DMS53 (cell line): Measurements from ENCODE around the gene TLX1.

Source experiments
- DNase-seq: peaks from one replicate; lab custom pipeline; 2025; lab: John Stamatoyannopoulos, UW

The TLX1 gene

DNA sequence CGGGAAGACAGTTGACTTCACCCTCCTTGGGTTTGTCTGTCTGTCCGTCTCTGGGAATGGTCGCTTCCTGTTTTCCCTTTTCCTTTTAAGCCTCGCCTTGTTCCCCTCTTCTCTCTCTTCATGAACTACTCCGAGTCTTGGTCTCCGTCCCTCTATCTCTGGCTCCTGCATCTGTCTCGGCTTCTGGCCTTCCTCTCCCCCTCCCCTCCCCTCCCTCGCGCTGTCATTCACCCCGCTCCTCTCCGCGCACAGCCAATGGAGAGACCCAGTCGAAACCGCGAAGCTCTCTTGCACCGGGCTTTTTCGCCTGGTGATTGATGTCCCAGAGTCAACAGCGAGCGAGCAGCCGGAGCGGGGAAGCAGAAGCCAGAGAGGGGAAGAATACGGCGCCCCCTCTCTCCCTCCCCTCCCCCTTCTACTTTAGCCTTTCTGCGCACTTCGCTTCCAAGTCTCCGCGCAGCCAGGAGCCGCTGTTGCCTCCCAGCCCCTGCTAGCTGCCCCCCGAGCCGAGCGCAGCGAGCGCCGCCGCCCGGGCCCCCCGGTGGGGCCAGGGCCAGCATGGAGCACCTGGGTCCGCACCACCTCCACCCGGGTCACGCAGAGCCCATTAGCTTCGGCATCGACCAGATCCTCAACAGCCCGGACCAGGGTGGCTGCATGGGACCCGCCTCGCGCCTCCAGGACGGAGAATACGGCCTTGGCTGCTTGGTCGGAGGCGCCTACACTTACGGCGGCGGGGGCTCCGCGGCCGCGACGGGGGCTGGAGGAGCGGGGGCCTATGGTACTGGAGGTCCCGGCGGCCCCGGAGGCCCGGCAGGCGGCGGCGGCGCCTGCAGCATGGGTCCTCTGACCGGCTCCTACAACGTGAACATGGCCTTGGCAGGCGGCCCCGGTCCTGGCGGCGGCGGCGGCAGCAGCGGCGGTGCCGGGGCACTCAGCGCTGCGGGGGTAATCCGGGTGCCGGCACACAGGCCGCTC, at the start of gene TLX1:
TSS of gene TLX1 (plus strand) at position 317 of the 978 bp plus-strand sequence. CDS start at position 559, 242 bp downstream.
- DNase-seq, result peak; percentile 72

DNA sequence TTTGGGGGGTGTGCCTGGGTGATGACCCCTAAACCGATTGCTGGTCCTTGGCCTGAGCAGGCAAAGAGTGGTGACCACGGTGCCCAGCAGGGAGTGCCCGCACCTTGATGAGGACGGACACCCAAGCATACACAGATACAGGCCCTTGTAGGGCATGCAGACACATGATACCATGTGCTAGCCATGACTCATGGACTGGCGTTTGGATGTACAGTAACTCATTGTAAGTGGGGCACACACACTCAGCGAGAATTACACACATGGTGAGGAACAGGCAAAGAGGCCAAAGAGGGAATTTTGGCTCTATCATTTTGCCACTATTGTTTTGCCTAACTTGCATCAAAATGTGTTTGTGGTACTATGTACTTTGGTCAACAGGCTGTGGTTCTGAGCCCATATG, 45.3 kb upstream of the TLX1 start:
- DNase-seq, result peak; percentile 26

DNA sequence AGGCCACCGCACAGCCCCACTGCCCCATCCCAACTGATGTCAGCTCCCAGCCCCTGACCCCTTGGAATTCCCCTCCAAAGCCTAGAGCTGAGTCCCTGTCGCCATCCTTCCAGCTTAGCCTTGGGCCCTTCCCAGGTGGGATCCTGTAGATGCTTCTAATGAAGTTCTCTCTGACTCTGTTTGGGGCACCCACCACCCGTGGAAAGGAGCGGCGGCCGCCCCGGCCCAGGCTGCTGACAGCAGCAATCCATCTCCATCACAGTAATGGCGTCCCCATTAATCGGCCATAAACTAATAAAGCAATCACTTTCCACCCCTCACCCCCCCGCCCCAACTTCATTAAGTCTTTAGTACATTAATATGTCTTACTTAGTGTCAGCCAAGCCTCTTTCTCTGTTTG, 43.7 kb upstream of the TLX1 start:
- DNase-seq, result no peak

DNA sequence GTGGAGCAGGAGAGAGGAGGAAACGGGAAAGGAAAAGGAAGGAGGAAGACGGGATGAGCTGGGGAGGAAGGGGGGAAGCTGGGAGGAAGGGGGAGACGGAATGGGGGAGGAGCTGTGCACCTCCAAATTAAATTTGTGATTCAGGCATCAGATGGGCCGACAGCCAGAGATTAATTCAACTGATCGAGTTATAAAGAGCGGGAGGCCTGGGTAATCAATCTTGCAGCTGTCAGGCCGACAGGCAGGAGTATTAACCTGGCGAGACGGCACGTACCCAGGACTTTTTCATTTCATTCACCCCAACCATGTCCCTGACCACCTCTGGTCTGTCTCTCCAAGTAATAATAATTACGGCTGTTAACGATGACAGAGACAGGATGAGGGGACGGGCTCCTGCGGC, 43.1 kb upstream of the TLX1 start:
- no peak for DNase-seq

DNA sequence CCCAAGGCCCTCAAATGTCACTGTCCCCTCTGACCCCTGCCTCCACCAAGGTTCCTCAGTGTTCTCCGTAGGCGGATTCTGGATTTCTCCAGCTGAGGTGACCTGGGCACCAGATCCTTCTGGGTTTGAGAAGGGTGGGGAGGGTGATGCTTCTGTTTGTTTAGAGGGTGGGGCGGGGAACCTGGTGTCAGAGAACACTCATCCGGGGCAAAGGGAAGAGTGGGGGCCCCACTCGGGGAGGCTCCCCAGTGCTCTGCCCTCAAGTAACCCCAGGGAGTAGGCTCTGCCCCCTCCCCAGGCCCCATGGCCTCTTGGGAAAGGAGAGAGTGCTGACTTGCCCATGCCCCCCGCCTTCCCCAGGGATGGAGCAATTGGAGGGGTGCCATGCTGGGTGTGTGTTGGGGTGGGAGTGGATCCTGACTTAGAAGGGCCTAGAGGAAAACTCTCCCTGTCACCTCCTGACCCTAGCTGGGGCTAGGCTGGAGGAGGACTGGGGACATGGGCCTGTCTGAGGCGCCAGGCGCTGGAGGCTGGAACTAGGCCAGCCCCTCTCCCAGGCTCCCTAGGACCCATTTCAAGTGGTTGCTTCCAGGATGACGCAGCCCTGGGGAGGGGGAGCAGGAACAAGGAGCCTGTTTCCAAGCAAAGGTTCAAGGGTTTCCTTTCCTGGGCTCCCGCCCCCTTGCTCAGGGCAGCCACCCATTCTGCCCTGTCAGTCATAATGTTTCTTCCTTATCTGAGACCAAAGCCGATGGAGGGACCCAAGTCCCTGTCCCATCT, 41.4 kb upstream of the TLX1 start:
- no peak for DNase-seq

DNA sequence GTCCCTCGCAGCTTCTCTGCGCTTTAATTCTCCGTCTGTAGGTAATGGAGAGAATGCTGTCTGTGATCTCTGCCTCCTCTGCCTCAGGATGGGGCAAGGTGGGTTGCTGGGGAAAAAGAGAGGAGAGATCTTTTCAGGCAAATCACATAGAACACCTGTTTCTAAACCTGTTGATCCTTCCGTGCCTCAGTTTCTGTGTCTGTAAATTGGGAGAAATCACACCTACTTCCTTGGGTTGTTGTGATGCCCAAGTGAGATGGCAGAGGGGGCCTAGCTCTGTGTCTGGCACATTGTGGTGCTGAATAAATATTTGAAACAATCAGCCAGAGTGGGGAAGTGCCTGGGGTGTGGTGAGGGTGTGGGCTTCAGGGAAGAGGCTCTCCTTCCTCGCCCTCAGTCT, 40.5 kb upstream of the TLX1 start:
- no peak for DNase-seq

DNA sequence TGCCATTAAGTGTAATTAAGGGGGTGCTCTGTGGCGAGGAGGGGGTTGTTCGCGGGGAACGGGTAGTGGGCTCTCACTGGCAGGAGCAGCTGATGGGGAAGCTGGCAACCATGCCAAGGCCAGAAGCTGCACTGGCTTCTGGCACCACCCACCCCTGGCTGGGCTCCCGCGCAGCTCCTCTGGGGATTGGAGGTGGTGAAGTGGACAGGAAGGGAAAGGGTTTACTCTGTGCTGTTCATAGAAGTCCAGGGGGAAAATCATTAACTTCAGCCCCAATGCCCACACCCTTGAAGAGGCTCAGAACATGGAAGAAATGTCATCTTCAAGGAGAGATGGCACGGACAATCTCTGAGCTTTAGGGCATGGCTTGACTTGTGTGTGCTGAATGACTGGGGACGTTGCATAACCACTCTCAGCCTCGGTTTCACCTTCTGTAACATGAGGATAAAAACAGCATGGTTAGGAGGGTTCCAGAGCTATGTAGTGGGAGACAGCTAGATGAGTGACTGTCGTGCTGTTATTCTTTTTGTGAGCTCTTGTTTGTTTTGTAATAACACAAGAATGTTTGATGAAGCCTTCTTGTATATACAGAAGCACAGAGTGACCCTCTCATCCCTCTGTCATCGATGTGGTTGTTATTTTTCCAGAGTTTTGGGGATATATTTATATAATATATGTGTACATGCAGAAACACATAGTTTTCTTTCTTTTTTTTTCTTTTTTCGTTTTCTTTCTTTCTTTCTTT, 39.4 kb upstream of the TLX1 start:
- DNase-seq, result peak; percentile 43

DNA sequence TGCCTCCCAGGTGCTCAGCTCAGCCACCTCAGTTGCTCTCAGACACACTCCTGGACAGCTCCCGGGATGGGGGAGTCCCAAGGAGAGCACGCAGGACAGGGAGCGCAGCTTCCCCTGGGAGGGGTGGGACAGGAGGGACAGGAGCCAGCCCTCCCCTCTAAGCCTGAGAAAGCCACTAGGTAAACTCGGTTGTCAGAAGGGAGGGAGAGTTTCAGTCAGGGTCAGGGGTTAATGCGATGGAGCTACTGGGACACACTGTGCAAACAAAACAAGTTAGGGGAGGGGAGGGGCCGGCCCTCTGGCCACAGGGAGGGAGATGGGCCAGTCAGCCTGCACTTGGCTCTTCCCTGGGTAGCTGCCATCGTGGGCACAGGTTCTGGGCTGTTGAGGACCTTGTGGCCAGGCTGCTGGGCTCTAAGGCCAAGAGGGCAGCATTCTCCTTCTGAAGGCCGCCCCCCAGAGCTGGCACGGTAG, 38.2 kb upstream of the TLX1 start:
- no peak for DNase-seq

DNA sequence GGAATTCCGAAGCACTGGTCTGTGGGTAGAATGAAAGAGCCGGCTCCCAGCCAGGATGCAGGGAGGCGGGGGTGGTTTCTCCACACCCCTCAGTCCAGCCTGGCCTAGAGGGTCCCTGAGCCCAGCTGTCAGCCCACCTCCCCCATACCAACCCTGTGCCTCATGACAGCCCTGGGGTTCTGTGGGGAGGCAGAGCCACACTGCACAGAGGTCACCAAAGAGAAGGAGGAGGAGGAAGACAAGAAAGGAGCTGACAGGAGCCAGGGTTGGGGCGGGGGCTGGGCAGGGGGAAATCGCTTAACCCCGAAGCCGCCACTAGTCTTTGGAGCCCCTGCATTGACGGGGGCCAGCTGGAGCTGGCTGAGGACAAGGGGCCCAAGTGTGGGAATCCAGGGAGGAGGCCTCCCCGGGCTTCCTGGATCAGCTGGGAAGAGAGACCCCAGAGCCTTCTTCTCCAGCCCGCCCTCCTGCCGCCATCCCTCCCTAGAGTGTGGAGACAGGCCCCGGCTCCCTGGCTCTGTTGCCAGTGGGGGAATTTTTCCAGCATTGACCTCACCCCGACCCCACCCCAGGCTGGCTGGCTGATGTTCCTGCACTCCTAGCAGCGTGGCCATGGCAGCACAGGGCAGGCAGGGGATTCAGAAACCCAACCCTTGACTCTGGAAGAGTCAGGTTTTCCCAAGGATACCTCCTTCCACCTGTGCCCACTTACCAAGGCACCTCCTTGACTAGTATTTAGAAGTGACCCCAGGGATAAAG, 36.8 kb upstream of the TLX1 start:
- no peak for DNase-seq

DNA sequence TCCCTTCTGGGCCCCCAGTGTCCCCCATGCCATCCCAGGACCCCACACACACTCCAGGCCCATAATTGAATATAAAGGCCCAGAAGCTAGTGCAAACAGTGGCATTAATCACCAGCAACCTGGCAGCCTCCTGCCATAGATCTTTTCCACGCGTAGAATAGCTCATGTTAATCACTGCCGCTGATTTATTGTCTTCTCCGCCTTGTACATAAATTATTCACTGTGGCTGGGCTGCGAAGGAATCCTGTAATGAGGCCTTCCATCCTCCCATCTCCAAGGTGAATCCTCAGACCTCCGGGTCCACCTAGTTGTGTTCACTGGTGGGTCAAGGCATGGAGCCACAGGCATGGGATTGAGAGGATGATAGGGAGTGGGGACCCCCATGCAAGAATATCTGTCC, 36.1 kb upstream of the TLX1 start:
- no peak for DNase-seq

DNA sequence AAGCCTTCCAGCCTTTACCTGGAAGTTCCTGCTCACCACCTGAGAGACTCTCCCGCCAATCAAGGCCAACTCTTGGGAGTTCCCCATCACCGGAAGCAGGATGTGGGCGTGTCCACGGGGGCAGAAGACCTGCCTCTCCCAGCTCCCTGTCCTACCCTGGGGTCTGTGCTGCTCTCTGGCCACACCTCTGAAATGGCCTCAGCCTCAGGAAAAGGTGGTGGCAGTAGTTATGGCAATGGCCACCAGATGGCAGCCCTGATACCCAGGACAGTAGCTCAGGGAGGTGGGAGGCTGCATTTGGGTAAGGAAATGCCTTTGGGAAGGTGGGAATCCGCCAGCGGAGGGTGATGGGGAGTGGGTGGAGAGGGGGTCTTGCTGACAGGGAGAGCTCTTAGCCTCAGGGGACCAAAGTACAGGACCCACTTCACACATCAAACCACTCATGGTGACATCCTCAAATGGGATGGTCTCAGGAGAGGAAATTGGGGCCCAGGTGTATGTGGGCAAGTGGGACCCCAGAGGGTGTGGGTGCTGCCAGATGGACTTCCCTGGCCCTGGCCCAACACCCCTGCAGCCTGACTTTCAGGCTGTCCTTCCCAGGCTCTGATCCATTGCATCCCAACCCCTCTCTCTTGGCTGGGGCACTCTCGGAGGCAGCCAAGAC, 35.4 kb upstream of the TLX1 start:
- peak; percentile 96 for DNase-seq

DNA sequence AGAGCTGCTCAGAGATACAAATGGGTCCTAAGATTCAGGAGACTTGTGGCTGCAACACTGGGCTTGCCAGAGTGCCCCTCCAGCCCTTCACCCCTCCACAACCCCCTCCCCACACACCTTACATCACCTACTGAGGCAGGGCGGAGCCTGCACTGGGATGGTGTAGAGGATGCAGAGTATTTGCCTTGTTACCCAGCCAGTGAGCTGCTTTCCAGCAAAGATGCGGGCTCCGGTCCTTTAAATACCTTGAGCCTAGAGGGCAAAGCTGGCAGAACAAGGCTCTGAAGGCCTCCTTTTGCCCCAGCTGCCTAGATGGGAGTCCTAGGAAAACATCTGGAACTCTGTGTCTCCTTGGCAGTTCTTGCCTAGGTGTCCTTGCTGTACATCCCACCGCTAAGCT, 34.7 kb upstream of the TLX1 start:
- no peak for DNase-seq

DNA sequence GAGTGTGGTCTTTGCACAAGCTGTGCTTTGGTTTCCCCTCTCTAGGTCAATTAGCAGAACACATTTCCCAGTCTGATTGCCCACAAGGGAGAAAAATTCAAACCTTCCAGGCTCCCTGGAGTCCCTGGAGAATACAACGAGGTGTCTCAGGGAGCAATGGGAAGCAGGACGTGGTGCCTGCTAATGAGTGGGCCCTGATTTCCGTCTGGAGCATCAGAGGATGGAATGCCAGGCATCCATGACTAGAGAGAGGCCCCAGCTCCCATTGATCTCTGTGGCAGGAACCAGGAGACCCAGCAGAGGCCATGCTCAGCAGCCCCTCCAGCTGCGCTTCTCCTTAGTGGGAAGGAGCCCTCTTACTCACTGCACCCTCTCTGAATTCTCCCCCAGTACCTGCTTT, 33.2 kb upstream of the TLX1 start:
- no peak for DNase-seq

DNA sequence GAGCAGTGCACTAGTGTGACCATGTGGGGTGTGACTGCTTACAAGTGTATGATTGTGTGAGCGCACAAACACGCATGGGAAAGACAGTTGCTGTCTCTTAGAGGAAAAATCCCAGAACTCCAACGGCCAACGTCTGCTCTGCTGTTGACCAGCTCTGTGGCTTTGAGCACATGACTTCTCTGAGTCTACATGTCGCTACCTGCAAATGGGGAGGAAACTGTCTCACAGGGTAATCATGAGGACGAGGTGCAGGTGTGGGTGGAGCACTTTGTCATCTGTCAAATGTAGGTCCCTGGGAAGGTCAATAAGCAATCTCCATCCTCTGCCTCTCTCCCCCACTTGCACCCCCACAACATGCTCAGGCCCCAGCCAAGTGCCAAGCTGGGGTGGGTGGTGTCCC, 31.2 kb upstream of the TLX1 start:
- DNase-seq, result no peak

DNA sequence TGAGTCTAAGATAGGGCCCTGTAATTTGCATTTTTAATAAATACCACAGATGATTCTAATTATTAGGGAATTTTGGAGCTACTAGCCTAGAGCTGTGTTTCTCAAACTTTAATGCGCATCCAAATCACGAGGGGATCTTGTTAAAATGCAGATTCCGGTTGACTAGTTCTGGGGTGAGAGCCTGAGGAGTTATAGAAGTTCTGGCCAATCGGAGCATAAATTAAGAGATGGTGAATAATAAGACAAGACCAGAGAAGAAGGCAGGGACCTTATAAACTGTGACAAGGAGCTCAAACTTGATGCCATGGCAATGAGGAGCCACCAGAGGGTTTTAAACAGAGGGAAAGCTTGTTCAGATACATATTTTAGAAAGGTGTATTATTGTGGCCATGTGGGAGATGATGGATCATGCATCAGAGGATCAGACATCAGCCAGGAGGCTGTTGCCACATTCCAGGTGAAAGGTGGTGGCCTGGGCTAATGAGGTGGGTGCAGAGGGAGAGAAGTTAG, 29.7 kb upstream of the TLX1 start:
- DNase-seq, result peak; percentile 19

DNA sequence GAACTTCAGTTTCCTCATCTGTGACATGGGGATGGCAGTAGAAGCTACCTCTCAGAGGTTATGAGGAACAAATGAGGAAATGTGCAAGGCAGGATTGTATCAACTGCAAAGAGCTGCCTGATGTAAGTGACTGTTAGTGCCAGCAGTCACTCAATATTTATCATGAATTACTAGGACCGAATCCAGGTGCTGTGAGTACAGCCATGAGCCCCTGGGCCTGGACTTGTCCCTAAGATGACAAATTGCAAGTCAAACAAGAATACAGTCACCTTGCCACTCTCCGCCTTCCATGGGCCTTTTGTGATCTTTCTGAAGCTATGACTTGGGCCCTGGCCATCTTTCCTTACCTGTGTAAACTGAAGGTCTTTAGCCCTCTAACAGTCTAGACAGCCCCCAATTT, 27.7 kb upstream of the TLX1 start:
- DNase-seq, result no peak

DNA sequence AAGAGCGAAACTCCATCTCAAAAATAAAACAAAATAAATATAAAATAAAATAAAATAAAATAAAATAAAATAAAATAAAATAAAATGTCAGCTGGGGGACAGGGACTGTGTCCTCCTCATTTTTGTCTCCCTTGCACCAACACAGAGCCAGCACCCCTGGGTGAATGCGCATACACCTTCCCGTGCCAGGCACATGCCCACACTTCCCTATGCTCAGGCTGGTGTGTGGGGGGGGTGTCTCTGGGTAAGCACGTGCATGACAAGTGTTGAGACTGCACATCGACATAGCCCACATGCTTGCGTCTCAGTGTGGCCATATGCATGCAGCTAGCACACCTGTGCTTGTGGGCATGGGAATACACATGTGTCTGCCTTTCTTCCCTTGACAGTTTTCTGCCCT, 24.7 kb upstream of the TLX1 start:
- no peak for DNase-seq

DNA sequence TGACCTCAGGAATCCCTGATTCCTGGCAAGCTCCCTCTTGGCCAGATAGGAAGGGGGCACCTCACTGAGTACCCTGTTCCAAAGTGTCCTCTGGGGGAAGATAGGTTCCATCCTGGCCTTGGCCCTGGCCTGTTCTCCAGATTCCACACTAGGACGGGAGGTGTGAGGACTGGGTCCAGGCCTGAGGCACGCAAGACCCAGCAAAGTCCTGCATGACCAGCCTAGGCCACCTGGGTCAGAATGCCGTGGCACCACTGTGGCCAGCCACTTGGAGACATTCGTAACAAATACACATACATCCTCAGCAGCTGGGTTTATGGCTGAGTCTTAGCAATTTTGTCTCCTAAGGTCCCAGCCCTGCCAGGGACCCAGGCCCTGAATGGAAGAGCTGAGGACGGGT, 23.3 kb upstream of the TLX1 start:
- no peak for DNase-seq

DNA sequence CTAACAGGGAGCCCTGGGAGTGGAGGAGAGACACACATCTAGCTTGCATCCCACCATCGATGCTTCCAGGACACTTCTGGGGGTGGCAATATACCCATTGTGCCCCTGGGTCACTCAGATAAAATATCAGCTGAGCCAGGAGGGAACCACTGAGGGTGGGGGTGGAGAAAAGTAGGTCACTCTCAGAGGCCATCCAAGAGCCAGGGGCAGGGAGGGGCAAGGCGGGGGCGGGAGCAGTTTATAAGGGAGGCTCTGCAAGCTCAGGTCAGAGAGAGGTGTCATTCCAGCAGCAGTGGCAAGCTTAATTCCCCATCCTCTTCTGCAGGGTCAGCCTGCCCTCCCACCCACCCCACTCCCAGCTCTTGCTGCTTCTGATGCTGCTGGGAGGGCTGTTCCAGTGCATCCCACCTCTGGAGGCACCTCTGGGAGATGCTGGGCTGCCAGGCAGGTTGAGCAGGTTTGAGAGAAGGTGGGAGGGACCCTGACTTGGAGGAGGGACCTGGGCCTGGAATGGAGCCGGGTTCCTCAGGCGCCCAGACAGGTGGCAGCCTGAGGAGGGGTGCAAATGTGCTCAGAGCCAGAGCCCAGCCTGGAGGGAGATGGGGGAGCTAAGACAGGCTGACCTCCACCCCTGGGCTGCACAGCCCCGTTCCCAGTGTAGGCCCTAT, 20.1 kb upstream of the TLX1 start:
- peak; percentile 76 for DNase-seq

DNA sequence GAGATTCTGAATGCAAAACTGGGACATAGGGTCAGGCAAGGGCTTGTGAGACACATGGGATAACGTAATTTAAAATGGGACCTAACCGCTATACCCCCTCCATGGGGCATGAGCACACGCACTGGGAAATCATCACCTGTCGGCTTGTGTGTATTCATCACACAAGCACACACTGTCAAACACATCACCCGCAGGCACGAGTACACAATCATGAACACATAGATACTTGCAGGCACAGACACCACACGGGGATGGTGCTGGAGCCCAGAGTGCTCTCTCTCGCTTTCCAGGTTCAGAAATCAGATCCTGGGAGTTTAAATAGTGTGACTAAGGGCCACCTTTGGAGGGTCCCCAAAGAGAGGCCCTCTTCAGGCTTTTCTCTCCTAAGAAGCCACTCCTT, 19.6 kb upstream of the TLX1 start:
- peak; percentile 46 for DNase-seq
